ENCODE measurements around the gene TGDS.

- no peak for TF ChIP-seq GATA3 (IDR thresholded peaks at IDR 0.05; ENCODE audit: low read depth, low read length)
- TF ChIP-seq GATA2 (IDR thresholded peaks at IDR 0.05; ENCODE audit: low read depth, low read length) = no peak
These were observed 13.2 kb upstream of the TGDS start for GRCh38 chr13:94609196-94609595.
